ENCODE measurements around the gene PSD2. TPM values are rescaled to one million over a fixed set of nuclear protein-coding genes. Genes with fewer than 3 reads are reported as not detected.

Gene PSD2
- total and polyA plus RNA-seq, 10 of the 15 experiments (the other 5 are each of a cell fraction or from before 2014, with no cell fraction given) = 0.02 to 0.14 (median 0.03) TPM; not detected in 5

DNA sequence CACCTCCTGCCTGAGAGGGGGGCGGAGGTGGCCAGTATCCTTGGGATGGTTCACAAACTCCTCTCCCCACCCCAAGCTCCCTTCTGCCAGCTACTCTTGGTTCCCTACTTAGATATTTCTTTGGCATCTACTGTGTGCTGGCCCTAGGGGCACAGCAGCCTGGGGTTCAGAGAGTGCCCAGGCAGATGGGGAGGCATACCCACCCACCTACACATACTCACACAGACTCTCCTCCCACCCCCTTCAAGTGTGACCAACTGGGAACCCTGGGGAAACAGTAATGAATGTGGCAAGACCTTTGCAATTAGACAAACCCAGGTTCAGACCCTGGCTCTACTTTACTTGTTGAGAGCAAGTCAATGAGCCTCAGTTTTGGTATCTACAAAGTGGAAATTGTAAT lies 44.4 kb upstream of the PSD2 start:
- in situ Hi-C loops (cut with MboI) = no loop called here
- TF ChIP-seq ZNF217 (IDR thresholded peaks at IDR 0.05) = no peak
- no peak for TF ChIP-seq TBL1XR1 (IDR thresholded peaks at IDR 0.05; ENCODE audit: low read depth, low read length)
- no peak for TF ChIP-seq ELK1 (IDR thresholded peaks at IDR 0.05; ENCODE audit: low read depth, low read length)
- TF ChIP-seq PAX8 (IDR thresholded peaks at IDR 0.05) = no peak
- no peak for TF ChIP-seq CEBPZ (IDR thresholded peaks at IDR 0.05; ENCODE audit: low read depth, low read length)
- TF ChIP-seq EZH2 (IDR thresholded peaks at IDR 0.05; ENCODE audit: borderline replicate concordance, control insufficient read depth, low read depth, low read length) = no peak
- no peak for TF ChIP-seq POLR2AphosphoS5 (IDR thresholded peaks at IDR 0.05; ENCODE audit: low read length)
- TF ChIP-seq CBX5 (IDR thresholded peaks at IDR 0.05; ENCODE audit: low read depth) = no peak
- no peak for TF ChIP-seq MTA2 (IDR thresholded peaks at IDR 0.05; ENCODE audit: low read depth)
- TF ChIP-seq ESRRA (IDR thresholded peaks at IDR 0.05; ENCODE audit: low read length) = no peak
- TF ChIP-seq JUNB (IDR thresholded peaks at IDR 0.05) = no peak
- 88% methylated on average over 1 of the region's 1 CpG for WGBS (ENCODE audit: insufficient coverage, insufficient replicate concordance, low lambda C conversion rate, missing lambda C conversion rate)
- H3K79me2 ChIP-seq (ENCODE audit: control insufficient read depth, insufficient read depth, low read length) = no peaks in the 10 kb centered on the region
- no peak overlapping the region for H3K27ac ChIP-seq (ENCODE audit: control insufficient read depth, insufficient read depth)
- ATAC-seq (no peak), FAIRE-seq (no peak), DNase-seq (ENCODE audit: low read depth, low spot score) (no peak)
- CTCF ChIA-PET = interaction anchor here (1.2 to 5.2 kb wide), 3 partner anchors 13 to 118 kb away, joined by 3 to 41 read pairs (median 4); no protein-coding TSS in a partner anchor
- peaks cover 26% of the 10 kb centered on the region for H3K4me1 ChIP-seq (ENCODE audit: control insufficient read depth, insufficient read depth, low read length)
- no peaks in the 10 kb centered on the region; the same call in 1 of the 2 replicates for H4K20me1 ChIP-seq (ENCODE audit: control insufficient read depth, insufficient read depth)
- no TSS peak for BruUV-seq (replicated peaks)
- no peak overlapping the region for H3K9ac ChIP-seq (ENCODE audit: control insufficient read depth, insufficient read depth, low read length)
- SMC1A ChIA-PET (ENCODE audit: uncharacterized antibody, unreplicated experiment) = interaction anchor here (1.2 kb wide), 2 partner anchors 50 to 117 kb away, joined by 3 to 6 read pairs; no protein-coding TSS in a partner anchor
- no peaks in the 10 kb centered on the region for H3K9me3 ChIP-seq (replicated peaks; ENCODE audit: control insufficient read depth, insufficient read depth, low read length)
- POLR2A ChIA-PET = no interaction called here
- intact Hi-C loops (cut with micrococcal nuclease; ENCODE audit: unreplicated experiment) = no loop called here
- H3K36me3 ChIP-seq (ENCODE audit: control insufficient read depth in 2 of 2, insufficient read depth in 2 of 2, low read length in 1 of 2) = no peaks in the 10 kb centered on the region
- RAD21 ChIA-PET (ENCODE audit: unreplicated experiment) = interaction anchor here (1.2 kb wide), 1 partner anchor 51 kb away, joined by 3 read pairs; no protein-coding TSS in a partner anchor
- H3K4me2 ChIP-seq (ENCODE audit: control insufficient read depth, insufficient read depth) = no peak overlapping the region
- peaks cover 4 to 18% of the 10 kb centered on the region in 2 experiments for H3K27me3 ChIP-seq (replicated peaks in 1 of 2; ENCODE audit: control insufficient read depth in 2 of 2, insufficient read depth in 2 of 2, low read length in 1 of 2)
- no peak overlapping the region for H2AFZ ChIP-seq (ENCODE audit: control insufficient read depth, low read depth, low read length)
- H3K4me3 ChIP-seq = no peak overlapping the region

Measured in GM12878 (cell line).